ENCODE data around the gene NBL1.

The NBL1 gene

GRCh38 chr1:19689085-19689757 is 45.1 kb downstream of the NBL1 start:
- peak in 1 of 10 donors; percentile 66 for DNase-seq
- intact Hi-C loops (cut with DNase I), result no loop called here

- intact Hi-C loops (cut with DNase I), result no loop called here
- DNase-seq, result peak in 1 of 10 donors; percentile 28
Observed at GRCh38 chr1:19689856-19690255, 45.7 kb downstream of the NBL1 start.

- peak in 1 of 10 donors; percentile 71 for DNase-seq
- intact Hi-C loops (cut with DNase I), result no loop called here
Observed at GRCh38 chr1:19690342-19690741, 46.2 kb downstream of the NBL1 start.

- DNase-seq, result peak in 2 of 10 donors; percentile 46 to 71
- intact Hi-C loops (cut with DNase I), result no loop called here
Observed at GRCh38 chr1:19694298-19694697, 50.2 kb downstream of the NBL1 start.

DNA sequence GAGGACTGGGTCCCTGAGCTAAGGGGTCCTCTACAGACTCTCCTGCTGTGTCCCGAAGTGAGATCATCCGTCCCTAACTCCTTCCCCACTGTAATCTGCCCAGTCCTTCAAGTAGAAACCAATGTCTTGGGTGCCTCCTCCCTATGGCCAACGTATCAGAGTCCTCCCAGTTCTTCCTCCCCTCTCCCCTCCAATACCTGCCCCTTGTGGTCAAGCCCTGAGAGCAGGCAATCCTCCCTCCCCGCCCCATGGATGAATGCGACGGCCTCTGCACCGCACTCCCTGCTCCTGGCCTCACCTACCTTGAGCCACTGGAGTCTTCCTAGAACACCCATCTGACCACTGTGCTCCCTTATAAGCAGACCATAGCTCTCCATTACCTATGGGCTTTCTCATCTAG is 51.7 kb downstream of the NBL1 start:
- intact Hi-C loops (cut with DNase I), result no loop called here
- DNase-seq, result peak in 1 of 10 donors; percentile 8

- peak in 1 of 10 donors; percentile 11 for DNase-seq
- intact Hi-C loops (cut with DNase I), result no loop called here
Observed at GRCh38 chr1:19696820-19697219, 52.7 kb downstream of the NBL1 start.

GRCh38 chr1:19698181-19698580 is 54.1 kb downstream of the NBL1 start:
- intact Hi-C loops (cut with DNase I), result no loop called here
- peak in 1 of 10 donors; percentile 75 for DNase-seq

DNA sequence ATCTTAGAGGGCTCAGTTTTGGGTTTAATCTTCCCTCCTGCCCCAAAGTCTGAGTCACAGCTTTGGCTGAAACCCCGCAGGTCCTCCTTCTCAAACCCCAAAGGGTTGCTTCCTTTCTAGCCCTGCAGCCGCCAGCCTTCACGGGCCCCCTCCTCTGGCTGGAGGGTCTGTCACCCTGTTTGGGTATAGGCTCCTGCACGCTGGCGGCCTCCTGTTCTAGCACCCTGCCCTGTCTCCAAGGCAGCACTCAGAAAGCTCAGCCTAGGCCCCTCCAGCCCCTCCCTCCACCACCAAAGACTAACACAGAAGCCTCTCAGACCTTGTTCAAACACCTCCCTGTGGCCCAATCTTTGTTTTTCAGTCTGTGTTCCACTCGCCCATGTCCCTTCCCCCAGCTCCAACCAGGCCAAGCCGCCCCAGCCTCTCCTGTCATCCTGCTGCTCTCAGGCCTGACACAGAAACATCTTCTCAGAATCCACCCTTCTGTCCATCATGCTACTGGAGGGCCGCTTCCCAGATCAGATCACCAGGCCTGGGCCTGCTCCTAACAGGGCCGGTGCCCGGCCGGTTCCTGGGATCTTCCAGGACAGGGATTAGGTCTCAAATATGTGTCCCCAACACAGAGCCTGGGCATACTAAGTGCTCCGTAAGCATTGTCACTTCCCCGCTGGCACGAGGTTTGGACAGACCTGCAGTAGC is 56.1 kb downstream of the NBL1 start:
- peak in 2 of 10 donors; percentile 27 to 81 for DNase-seq
- intact Hi-C loops (cut with DNase I), result no loop called here

DNA sequence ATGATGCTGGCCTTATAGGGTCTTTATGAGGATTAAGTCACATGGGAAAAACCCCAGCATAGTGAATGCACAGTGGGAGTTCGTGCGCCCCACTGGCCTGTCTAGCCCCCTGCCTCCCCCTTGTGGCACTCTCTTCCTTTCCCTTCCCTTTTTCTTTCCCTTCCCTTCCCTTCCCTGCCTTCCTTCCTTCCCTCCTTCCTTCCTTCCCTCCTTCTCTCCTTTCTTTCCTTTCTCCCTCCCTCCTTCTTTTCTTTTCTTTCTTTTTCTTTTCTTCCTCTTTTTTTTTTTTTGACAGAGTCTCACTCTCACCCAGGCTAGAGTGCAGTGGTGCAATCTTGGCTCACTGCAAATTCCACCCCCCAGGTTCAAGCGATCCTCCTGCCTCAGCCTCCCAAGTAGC is 59.2 kb downstream of the NBL1 start:
- intact Hi-C loops (cut with DNase I), result no loop called here

DNA sequence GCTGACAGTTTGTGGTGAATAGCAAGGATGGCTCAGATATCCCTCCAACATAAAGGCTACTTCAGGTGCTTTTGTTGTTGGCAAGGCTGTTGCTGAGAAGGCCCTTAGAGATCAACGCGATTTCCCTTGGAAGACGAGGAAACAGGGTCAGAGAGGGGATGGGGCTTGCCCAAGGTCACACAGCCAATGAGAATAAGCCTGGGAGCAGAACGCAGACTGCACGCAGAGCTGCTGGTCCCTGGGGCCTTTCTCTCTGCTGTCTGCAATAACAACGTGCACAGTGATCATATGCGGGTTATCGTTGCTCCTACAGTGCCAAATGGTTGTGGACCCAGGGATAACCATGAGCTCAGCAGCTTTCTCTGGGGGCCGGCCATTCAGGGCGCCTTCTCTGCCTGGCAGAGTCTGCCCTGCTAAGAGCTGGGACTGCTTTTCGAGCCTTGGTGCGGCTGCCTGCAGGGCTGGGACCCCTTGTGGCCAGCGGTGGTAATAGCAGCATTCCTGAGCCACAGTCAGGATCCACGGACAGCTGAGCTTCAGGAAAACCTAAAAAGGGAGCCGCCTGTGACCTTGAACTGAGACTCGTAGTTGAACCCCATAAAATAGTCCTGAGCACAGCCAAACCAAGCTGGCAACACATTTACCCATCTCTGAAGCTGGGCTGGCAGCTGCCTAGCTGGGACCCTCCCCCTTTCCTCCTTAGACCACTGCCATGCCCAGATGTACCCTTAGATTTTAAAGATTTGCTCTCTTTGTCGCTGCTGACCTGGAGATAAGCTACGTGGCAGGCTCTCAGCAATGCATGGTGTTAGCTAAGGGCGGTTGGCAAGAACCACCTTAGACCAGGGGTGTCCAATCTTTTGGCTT is 60.4 kb downstream of the NBL1 start:
- DNase-seq, result peak; percentile 70 to 97 (median 84)
- intact Hi-C loops (cut with DNase I), result loop anchor here (1.0 kb wide), 1 partner anchor 43 kb away; no protein-coding TSS in a partner anchor

More for the DNA sequence above, 59.2 kb downstream of the NBL1 start:
- peak in 1 of 10 donors; percentile 19 for DNase-seq

- intact Hi-C loops (cut with DNase I), result no loop called here
- peak in 1 of 10 donors; percentile 16 for DNase-seq
Observed at GRCh38 chr1:19705464-19705863, 61.4 kb downstream of the NBL1 start.

DNA sequence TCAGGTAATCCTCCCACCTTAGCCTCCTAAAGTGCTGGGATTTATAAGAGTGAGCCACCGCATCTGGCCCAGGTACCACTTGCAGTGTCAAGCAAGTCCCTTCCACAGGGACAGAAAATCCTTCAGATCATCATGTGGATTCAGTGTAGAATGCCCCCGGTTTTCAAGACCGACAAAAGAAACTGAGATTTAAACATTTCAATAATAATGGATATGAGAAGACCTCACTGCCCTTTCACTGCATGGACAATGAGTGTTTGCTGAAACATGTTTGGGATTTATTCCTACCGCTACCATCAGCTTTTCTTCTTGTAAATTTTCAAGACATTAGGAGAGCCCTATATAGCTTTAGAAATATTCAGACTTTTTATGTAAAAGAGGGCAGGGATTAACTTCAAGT is 62.0 kb downstream of the NBL1 start:
- intact Hi-C loops (cut with DNase I), result no loop called here
- no peak for DNase-seq

All from posterior cingulate gyrus (tissue), 11 donors.